ENCODE data around the gene CCND3. TPM values are rescaled to one million over a fixed set of nuclear protein-coding genes. Genes with fewer than 3 reads are reported as not detected.

Gene CCND3
- total and polyA plus RNA-seq, 3 experiments from 2014 or later: 283 to 648 (median 287) TPM

DNA sequence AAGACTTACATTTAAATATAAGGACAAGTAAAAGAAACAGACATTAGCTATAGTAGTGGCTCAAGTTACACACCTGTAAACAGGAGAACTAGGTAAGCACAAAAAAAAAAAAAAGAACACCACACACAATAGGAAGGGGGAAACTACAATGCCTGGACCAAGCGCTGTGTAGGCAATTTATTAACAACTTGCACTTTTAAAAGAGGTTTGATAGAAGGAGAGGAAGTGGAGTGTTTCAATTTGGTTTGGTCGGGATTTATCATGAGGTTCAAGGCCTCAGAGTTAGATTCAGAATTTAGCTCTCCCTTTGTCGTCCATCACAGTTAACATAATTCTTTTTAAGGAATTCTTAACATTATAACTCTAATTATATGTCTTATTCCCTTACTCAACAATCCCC lies 45.3 kb downstream of the CCND3 start:
- H3K36me3 Mint-ChIP-seq: peaks cover 0 to 8% (median 0%) of the 10 kb centered on the region in 3 donors
- Histone ChIP-seq H3K9me3 (ENCODE audit: low read length) (no peaks in the 10 kb centered on the region), H3K27me3 (ENCODE audit: insufficient read depth, low read length, poor library complexity, severe bottlenecking) (no peaks in the 10 kb centered on the region), H3K4me1 (ENCODE audit: insufficient read depth, low read length) (peaks cover 24% of the 10 kb centered on the region), H3K4me3 (ENCODE audit: low read length) (no peak overlapping the region), H3K27ac (ENCODE audit: low read depth, low read length) (peak overlapping the region; percentile 58), H3K36me3 (ENCODE audit: insufficient read depth, low read length) (no peaks in the 10 kb centered on the region)
- ChIA-PET POLR2A (interaction anchor here (0.6 to 2.0 kb wide), 2 partner anchors 25 to 50 kb away, joined by 8 to 12 read pairs; partner anchors contain the start of genes BYSL and MED20), CTCF (interaction anchor here (0.7 to 3.1 kb wide), 6 partner anchors 25 to 208 kb away, joined by 3 to 11 read pairs (median 4); partner anchors contain the start of genes BYSL, MED20 and TOMM6)
- peaks cover 9 to 13% (median 11%) of the 10 kb centered on the region in 3 donors for H3K4me1 Mint-ChIP-seq
- peak overlapping the region in 7 of 8 donors; percentile 41 to 98 (median 92) for H3K27ac Mint-ChIP-seq
- no peaks in the 10 kb centered on the region for H3K27me3 Mint-ChIP-seq
- H3K4me3 Mint-ChIP-seq: peak overlapping the region in 1 of 7 donors; percentile 26
- no peaks in the 10 kb centered on the region for H3K9me3 Mint-ChIP-seq
- no peak for DNase-seq

- H3K27me3 ChIP-seq (ENCODE audit: insufficient read depth, low read length, poor library complexity, severe bottlenecking): no peaks in the 10 kb centered on the region
- Mint-ChIP-seq H3K27ac (peak within 1 kb of the TSS; percentile 57 to 98 (median 93)), H3K4me3 (no peak within 1 kb of the TSS), H3K36me3 (peaks cover 0 to 8% (median 0%) of the 10 kb centered on the region in 3 donors), H3K9me3 (no peaks in the 10 kb centered on the region), H3K27me3 (no peaks in the 10 kb centered on the region), H3K4me1 (peaks cover 9 to 13% (median 11%) of the 10 kb centered on the region in 3 donors)
- POLR2A ChIA-PET: interaction anchor here (0.6 to 2.0 kb wide), 6 partner anchors 26 to 155 kb away, joined by 3 to 12 read pairs (median 6); partner anchors contain the start of genes BYSL, MED20, TAF8 and TOMM6
- CTCF ChIA-PET: interaction anchor here (0.7 to 3.1 kb wide), 9 partner anchors 26 to 209 kb away, joined by 3 to 11 read pairs (median 4); partner anchors contain the start of genes BYSL, MED20 and TOMM6
- DNase-seq: peak; percentile 85 to 95 (median 89)
- H3K4me3 ChIP-seq (ENCODE audit: low read length): peak within 1 kb of the TSS; percentile 71
- peak within 1 kb of the TSS; percentile 58 for H3K27ac ChIP-seq (ENCODE audit: low read depth, low read length)
- H3K36me3 ChIP-seq (ENCODE audit: insufficient read depth, low read length): no peaks in the 10 kb centered on the region
- no peaks in the 10 kb centered on the region for H3K9me3 ChIP-seq (ENCODE audit: low read length)
- H3K4me1 ChIP-seq (ENCODE audit: insufficient read depth, low read length): peaks cover 24% of the 10 kb centered on the region
These were observed 46.0 kb downstream of the CCND3 start, which contains the start of gene USP49 for GRCh38 chr6:41895300-41896233. Gene USP49 (minus strand): TSS chr6:41895375. CDS start chr6:41806983, 88,392 bp downstream.

DNA sequence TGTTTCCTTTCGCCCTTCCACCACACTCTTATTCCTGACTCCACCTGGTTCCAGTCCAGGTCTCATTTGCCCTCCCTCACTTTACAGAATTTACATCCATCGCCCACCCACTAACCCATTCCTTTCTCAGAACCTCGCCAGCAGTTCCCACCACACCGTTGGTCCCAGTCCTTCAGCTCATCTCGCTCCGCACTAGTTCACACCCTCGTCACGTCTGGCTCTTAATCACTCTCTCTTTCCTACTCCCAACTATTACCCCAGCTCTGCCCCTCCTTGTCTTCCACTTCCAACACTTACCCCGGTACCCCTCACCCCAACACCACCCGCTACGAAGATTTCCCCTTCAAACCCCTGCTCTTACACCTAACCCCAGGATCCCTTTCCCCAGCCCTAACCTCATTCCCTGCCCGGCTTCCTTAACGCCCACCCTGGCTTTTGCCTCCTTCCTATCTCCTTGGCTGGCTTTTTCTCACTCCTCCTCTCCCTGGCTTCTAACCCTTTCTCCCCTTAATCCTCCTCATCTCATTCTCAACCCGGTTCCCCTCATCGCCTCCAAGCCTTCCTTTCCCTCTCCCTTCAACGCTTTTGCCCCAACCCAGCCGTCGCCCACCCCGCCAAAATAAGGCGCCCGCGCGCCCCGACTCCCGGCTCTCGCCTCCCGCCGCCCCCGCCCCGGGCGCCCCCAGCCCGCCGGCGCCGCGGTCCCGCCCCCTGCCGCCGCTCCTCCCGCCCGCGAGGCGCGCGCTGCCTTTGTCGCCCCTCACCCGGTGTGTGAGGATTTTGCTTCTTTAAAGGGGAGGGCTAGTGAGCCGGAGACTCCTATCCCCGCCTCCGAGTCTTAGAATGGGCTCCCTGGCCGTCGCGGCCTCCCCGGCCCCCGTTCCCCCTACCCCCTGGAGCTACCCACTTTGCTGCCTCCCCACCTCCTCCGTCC lies 47.0 kb downstream of the CCND3 start:
- ChIA-PET CTCF (interaction anchor here (1.0 to 1.8 kb wide), 4 partner anchors 41 to 210 kb away, joined by 3 to 5 read pairs (median 4); partner anchors contain the start of gene TOMM6), POLR2A (interaction anchor here (0.6 to 2.0 kb wide), 6 partner anchors 24 to 156 kb away, joined by 3 to 12 read pairs (median 4); partner anchors contain the start of genes BYSL, MED20, TAF8 and TOMM6)
- DNase-seq: peak in 1 of 5 donors; percentile 46
- Histone ChIP-seq H3K9me3 (ENCODE audit: low read length) (no peaks in the 10 kb centered on the region), H3K4me1 (ENCODE audit: insufficient read depth, low read length) (peaks cover 24% of the 10 kb centered on the region), H3K27ac (ENCODE audit: low read depth, low read length) (peak overlapping the region; percentile 48), H3K27me3 (ENCODE audit: insufficient read depth, low read length, poor library complexity, severe bottlenecking) (no peaks in the 10 kb centered on the region), H3K36me3 (ENCODE audit: insufficient read depth, low read length) (no peaks in the 10 kb centered on the region), H3K4me3 (ENCODE audit: low read length) (peak overlapping the region; percentile 71)
- Mint-ChIP-seq H3K9me3 (no peaks in the 10 kb centered on the region), H3K36me3 (peaks cover 0 to 5% (median 0%) of the 10 kb centered on the region in 3 donors), H3K4me1 (peaks cover 9 to 13% (median 11%) of the 10 kb centered on the region in 3 donors), H3K27ac (peak overlapping the region in 5 of 8 donors; percentile 57 to 98 (median 90)), H3K27me3 (no peaks in the 10 kb centered on the region), H3K4me3 (no peak overlapping the region)

GRCh38 chr6:41892921-41893564 lies 48.6 kb downstream of the CCND3 start:
- no peak for DNase-seq
- no peaks in the 10 kb centered on the region for H3K36me3 ChIP-seq (ENCODE audit: insufficient read depth, low read length)
- no peaks in the 10 kb centered on the region for H3K27me3 ChIP-seq (ENCODE audit: insufficient read depth, low read length, poor library complexity, severe bottlenecking)
- Mint-ChIP-seq H3K27ac (no peak overlapping the region), H3K9me3 (no peaks in the 10 kb centered on the region), H3K4me3 (no peak overlapping the region), H3K4me1 (peaks cover 9 to 13% (median 11%) of the 10 kb centered on the region in 3 donors), H3K36me3 (peaks cover 0 to 5% (median 0%) of the 10 kb centered on the region in 3 donors), H3K27me3 (no peaks in the 10 kb centered on the region)
- ChIA-PET POLR2A (interaction anchor here (0.6 kb wide), 1 partner anchor 321 kb away, joined by 3 read pairs; no protein-coding TSS in a partner anchor), CTCF (interaction anchor here (1.6 kb wide), 1 partner anchor 151 kb away, joined by 3 read pairs; no protein-coding TSS in a partner anchor)
- no peaks in the 10 kb centered on the region for H3K9me3 ChIP-seq (ENCODE audit: low read length)
- H3K4me1 ChIP-seq (ENCODE audit: insufficient read depth, low read length): peaks cover 24% of the 10 kb centered on the region
- no peak overlapping the region for H3K4me3 ChIP-seq (ENCODE audit: low read length)
- H3K27ac ChIP-seq (ENCODE audit: low read depth, low read length): no peak overlapping the region

DNA sequence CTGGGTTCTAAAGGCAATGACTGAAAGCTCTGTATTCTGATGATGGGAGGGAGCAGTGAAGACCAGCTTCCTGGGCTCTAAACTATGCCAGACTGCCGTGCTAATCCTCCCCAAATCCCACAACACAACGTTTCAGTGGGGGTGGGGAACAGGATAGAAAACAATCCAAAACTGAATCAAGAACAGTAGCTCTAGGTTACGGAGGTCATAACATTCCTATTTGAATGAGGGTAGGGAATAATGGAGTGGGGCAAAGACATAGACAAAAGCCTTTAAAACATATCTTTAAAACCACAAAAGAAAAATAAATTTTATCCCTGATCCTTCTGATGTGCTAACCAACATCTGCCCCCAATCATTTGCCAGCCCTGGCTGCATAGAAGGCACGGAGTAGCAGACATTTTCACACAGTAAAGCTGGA lies 54.3 kb downstream of the CCND3 start:
- H3K4me1 ChIP-seq (ENCODE audit: insufficient read depth, low read length): no peaks in the 10 kb centered on the region
- no peak for DNase-seq
- H3K4me1 Mint-ChIP-seq: no peaks in the 10 kb centered on the region
- no peaks in the 10 kb centered on the region for H3K27me3 Mint-ChIP-seq
- peak overlapping the region in 2 of 8 donors; percentile 29 to 69 for H3K27ac Mint-ChIP-seq
- no peaks in the 10 kb centered on the region for H3K9me3 ChIP-seq (ENCODE audit: low read length)
- H3K4me3 ChIP-seq (ENCODE audit: low read length): no peak overlapping the region
- POLR2A ChIA-PET: no interaction called here
- no peaks in the 10 kb centered on the region for H3K9me3 Mint-ChIP-seq
- H3K27me3 ChIP-seq (ENCODE audit: insufficient read depth, low read length, poor library complexity, severe bottlenecking): no peaks in the 10 kb centered on the region
- no peaks in the 10 kb centered on the region for H3K36me3 ChIP-seq (ENCODE audit: insufficient read depth, low read length)
- no peaks in the 10 kb centered on the region for H3K36me3 Mint-ChIP-seq
- H3K27ac ChIP-seq (ENCODE audit: low read depth, low read length): no peak overlapping the region
- CTCF ChIA-PET: interaction anchor here (0.7 to 0.9 kb wide), 2 partner anchors 10 to 34 kb away, joined by 3 read pairs; partner anchors contain the start of genes BYSL and MED20
- H3K4me3 Mint-ChIP-seq: no peak overlapping the region

DNA sequence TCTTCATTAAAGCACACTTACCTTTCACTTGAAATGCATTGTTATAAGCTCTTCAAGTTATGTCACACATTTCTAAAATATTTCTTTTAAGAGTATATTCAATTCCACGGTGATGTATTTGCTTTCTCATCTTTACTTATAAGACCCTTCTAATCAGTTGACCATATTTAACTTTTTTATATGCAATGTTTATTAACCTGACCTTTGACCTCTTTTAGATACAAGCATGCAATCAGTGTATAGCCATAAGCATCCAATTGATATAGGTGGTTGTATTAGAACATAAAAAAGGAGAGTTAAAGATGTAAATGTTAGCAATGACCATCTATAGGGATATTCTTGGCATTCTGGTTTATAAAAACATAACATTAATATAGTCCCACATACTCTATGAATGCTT lies 55.7 kb downstream of the CCND3 start:
- no peak overlapping the region for H3K27ac Mint-ChIP-seq
- CTCF ChIA-PET: no interaction called here
- Histone ChIP-seq H3K9me3 (ENCODE audit: low read length) (no peaks in the 10 kb centered on the region), H3K36me3 (ENCODE audit: insufficient read depth, low read length) (no peaks in the 10 kb centered on the region), H3K27me3 (ENCODE audit: insufficient read depth, low read length, poor library complexity, severe bottlenecking) (no peaks in the 10 kb centered on the region), H3K4me3 (ENCODE audit: low read length) (no peak overlapping the region), H3K4me1 (ENCODE audit: insufficient read depth, low read length) (no peaks in the 10 kb centered on the region), H3K27ac (ENCODE audit: low read depth, low read length) (no peak overlapping the region)
- no peaks in the 10 kb centered on the region for H3K36me3 Mint-ChIP-seq
- H3K27me3 Mint-ChIP-seq: no peaks in the 10 kb centered on the region
- POLR2A ChIA-PET: no interaction called here
- no peak for DNase-seq
- H3K9me3 Mint-ChIP-seq: no peaks in the 10 kb centered on the region
- H3K4me3 Mint-ChIP-seq: no peak overlapping the region
- no peaks in the 10 kb centered on the region for H3K4me1 Mint-ChIP-seq

DNA sequence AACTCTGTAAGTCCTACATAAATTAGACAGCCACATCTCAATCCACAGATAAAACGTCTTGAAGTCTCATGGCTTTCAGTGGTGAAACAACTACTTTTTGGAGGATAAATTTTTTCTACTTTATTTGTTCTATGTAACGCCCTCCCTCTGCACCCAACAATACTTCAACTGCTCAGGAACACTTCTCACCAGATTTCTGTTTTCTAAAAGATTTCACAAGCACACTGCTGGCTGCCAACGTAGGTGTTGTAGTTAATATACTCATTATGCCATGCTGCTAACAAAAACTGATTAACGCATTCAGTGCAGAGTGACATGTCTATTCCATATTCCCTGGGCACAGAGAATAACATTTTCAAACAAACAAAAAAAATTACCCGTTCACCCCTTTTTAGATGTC lies 56.7 kb downstream of the CCND3 start:
- no peaks in the 10 kb centered on the region for H3K4me1 ChIP-seq (ENCODE audit: insufficient read depth, low read length)
- H3K27ac Mint-ChIP-seq: no peak overlapping the region
- H3K4me3 ChIP-seq (ENCODE audit: low read length): no peak overlapping the region
- H3K36me3 ChIP-seq (ENCODE audit: insufficient read depth, low read length): no peaks in the 10 kb centered on the region
- POLR2A ChIA-PET: no interaction called here
- no peak overlapping the region for H3K27ac ChIP-seq (ENCODE audit: low read depth, low read length)
- H3K27me3 ChIP-seq (ENCODE audit: insufficient read depth, low read length, poor library complexity, severe bottlenecking): no peaks in the 10 kb centered on the region
- H3K9me3 Mint-ChIP-seq: no peaks in the 10 kb centered on the region
- CTCF ChIA-PET: no interaction called here
- no peak overlapping the region for H3K4me3 Mint-ChIP-seq
- no peaks in the 10 kb centered on the region for H3K27me3 Mint-ChIP-seq
- no peaks in the 10 kb centered on the region for H3K9me3 ChIP-seq (ENCODE audit: low read length)
- no peak for DNase-seq
- H3K36me3 Mint-ChIP-seq: no peaks in the 10 kb centered on the region
- H3K4me1 Mint-ChIP-seq: no peaks in the 10 kb centered on the region

Data from CD8-positive, alpha-beta memory T cell (primary cell).